ENCODE measurements around the gene ETV4. TPM values are rescaled to one million over a fixed set of nuclear protein-coding genes. Genes with fewer than 3 reads are reported as not detected.
A peak's percentile ranks its signal among the peaks of the same experiment; 100 is the strongest.

Gene ETV4
- total and polyA plus RNA-seq, 2 donors from 2014 or later: 2.5 to 6.8 TPM

DNA sequence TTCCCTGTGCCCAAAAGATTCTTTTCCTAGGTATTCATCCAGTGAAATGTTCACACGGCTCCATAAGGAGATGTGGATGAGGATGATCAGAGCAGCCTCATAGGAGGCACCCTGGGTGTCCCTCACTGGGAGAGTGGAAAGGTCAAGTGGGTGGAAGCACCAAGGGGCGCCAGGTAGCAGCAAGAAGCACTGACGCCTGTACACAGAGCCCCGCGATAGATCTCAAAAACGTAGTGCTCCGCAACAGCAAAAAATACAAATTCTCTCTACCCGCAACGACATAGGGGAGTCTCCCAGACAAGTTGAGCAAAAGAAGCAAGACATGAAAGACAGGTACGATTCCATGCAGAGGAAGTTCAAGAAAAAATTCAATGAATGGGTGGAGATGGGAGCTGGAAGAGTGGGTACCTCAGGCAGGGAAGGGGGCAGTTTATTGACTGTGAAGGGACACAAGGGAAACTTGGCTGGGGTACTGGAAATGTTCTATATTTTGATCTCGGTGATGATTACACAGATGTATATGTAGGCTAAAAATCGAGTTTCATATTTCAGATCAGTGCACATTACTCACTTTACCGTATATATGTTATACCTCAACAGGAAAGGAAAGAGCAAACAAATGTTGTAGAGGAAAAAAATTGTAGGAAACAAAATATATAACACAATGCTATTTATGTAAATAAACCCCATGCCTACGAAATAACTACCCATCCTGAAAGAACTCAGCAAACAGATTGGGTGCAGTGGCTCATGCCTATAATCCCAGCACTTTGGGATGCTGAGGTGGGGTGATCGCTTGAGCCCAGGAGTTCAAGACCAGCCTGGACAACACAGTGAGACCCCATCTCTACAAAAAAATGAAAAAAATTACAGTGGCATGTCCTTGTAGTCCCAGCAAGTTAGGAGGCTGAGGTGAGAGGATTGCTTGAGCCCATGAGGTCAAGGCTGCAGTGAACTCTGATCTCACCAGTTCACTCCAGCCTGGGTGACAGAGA lies 17.8 kb upstream of the ETV4 start:
- H3K27ac ChIP-seq (ENCODE audit: low read depth in 2 of 2, low read length in 2 of 2): no peak overlapping the region
- FAIRE-seq: no peak
- intact Hi-C loops (cut with DNase I): no loop called here

DNA sequence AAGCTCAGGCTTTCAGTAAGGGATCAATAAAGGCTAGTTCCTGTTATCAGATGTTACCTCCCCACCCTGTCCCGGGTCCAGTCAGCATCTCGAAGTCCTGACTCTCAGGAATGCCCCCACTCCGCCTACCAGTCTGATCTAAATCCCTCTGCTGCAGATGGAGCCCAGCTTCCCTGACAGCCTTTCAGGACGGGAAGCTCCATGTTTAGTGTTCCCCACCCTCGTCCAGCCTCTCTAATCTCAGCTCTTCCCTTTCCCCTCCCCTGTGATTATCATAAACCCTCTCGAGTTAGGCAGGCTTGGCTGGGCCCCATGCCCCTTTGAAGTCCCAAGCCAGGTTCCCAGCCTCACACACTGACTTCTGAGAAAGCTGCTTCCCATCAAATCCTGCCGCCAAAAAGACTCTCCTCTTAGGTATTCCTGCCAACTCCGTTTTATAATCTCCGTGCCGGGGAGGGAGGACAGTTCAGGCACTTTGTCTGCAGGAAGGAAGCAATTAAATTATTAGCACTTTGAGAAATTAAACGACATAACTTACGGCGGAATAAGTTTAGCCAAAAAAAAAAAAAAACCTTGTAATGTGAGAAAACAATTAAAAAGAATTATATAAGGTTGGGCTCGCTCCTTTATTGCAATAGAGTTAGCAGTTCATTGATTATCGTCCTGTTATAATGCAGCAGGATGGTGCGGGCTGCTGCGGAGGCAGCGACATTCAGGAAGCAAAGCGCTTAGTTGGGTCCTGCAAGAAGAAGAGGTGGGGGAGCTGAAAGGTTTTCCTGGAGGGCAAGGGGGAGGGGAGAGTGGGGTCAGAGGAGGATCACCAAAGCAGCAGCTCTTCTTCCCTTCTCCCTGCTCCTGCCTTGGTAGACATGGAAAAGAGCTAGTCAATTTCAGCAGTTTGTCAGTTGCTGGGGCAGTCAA lies 16.8 kb upstream of the ETV4 start:
- intact Hi-C loops (cut with DNase I): no loop called here
- FAIRE-seq: no peak
- H3K27ac ChIP-seq (ENCODE audit: low read depth in 2 of 2, low read length in 2 of 2): no peak overlapping the region
- H3K9me3 ChIP-seq (ENCODE audit: control insufficient read depth in 2 of 3, insufficient read depth in 1 of 3, low read length in 3 of 3): no peaks in the 10 kb centered on the region
- H3K4me1 ChIP-seq (ENCODE audit: control insufficient read depth in 2 of 3, insufficient read depth in 2 of 3, low read depth in 1 of 3, low read length in 3 of 3): peaks cover 0 to 5% (median 0%) of the 10 kb centered on the region in 3 donors
- no peak overlapping the region for H3K4me3 ChIP-seq (ENCODE audit: low read length in 3 of 3)
- no peaks in the 10 kb centered on the region for H3K27me3 ChIP-seq (ENCODE audit: control insufficient read depth, insufficient read depth, low read length)
- TF ChIP-seq, protein P1, sequence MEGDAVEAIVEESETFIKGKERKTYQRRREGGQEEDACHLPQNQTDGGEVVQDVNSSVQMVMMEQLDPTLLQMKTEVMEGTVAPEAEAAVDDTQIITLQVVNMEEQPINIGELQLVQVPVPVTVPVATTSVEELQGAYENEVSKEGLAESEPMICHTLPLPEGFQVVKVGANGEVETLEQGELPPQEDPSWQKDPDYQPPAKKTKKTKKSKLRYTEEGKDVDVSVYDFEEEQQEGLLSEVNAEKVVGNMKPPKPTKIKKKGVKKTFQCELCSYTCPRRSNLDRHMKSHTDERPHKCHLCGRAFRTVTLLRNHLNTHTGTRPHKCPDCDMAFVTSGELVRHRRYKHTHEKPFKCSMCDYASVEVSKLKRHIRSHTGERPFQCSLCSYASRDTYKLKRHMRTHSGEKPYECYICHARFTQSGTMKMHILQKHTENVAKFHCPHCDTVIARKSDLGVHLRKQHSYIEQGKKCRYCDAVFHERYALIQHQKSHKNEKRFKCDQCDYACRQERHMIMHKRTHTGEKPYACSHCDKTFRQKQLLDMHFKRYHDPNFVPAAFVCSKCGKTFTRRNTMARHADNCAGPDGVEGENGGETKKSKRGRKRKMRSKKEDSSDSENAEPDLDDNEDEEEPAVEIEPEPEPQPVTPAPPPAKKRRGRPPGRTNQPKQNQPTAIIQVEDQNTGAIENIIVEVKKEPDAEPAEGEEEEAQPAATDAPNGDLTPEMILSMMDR (IDR thresholded peaks at IDR 0.05; ENCODE audit: borderline replicate concordance, extremely low read depth, insufficient read depth): no peak
- DNase-seq: peak in 3 of 5 donors; percentile 33 to 67 (median 59)
- no peak overlapping the region for H3K9ac ChIP-seq (ENCODE audit: low read length in 3 of 3)
- H3K36me3 ChIP-seq (ENCODE audit: control insufficient read depth in 2 of 3, insufficient read depth in 3 of 3, low read length in 3 of 3): no peaks in the 10 kb centered on the region

More for the DNA sequence above, 17.8 kb upstream of the ETV4 start:
- H3K27me3 ChIP-seq (ENCODE audit: control insufficient read depth, insufficient read depth, low read length): no peaks in the 10 kb centered on the region
- peaks cover 0 to 5% (median 0%) of the 10 kb centered on the region in 3 donors for H3K4me1 ChIP-seq (ENCODE audit: control insufficient read depth in 2 of 3, insufficient read depth in 2 of 3, low read depth in 1 of 3, low read length in 3 of 3)
- no peak overlapping the region for H3K9ac ChIP-seq (ENCODE audit: low read length in 3 of 3)
- no peak overlapping the region for H3K4me3 ChIP-seq (ENCODE audit: low read length in 3 of 3)
- H3K36me3 ChIP-seq (ENCODE audit: control insufficient read depth in 2 of 3, insufficient read depth in 3 of 3, low read length in 3 of 3): no peaks in the 10 kb centered on the region
- no peak for DNase-seq
- TF ChIP-seq, protein P1 (IDR thresholded peaks at IDR 0.05; ENCODE audit: borderline replicate concordance, extremely low read depth, insufficient read depth): no peak
- no peaks in the 10 kb centered on the region for H3K9me3 ChIP-seq (ENCODE audit: control insufficient read depth in 2 of 3, insufficient read depth in 1 of 3, low read length in 3 of 3)

DNA sequence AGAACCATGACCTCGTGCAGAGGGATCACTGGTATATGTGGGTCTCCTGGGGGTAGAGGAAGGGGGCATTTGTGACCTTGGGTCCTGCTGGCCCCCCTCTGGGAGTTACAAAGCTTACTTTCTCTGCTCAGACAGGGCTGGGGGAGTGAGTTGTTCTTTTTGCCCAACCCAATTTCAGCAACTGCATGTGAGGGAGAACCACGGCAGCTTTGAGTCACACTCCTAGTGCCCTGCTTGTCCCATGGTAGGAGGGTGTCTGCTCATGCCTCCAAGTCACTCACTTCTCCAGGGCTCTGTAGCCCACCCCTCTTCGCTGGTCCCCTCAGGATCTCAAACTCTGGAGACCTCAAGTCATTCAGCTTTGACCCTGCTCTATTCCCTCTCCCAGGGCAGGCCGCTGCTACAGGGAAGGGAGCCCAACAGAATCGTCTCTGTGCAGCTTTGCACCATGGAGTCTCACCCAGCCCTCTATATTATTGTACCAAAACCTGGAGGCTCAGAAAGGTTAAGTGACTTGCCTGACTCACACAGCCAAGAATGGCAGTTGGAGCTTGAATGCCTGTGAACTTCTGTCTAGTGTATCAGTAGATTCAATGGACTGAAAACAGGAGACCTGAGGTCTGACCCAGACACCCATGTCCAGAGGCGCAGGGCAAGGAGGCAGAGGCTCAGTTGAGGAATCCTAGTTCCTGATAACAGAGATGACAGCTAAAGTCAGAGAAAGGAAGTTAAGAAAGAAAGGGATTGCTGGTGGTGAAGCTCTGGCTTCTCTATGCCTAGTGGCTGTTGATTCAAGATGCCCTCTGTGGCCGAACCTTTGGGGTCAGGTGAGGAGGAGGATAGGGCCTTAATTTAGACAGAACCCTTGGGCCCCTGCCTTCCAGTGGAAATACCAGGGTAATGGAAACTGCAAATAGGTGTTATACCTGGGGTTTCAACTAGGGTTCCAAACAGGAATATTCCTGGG lies 14.6 kb upstream of the ETV4 start:
- intact Hi-C loops (cut with DNase I): no loop called here
- Histone ChIP-seq H3K36me3 (ENCODE audit: control insufficient read depth in 2 of 3, insufficient read depth in 3 of 3, low read length in 3 of 3) (no peaks in the 10 kb centered on the region), H3K9ac (ENCODE audit: low read length in 3 of 3) (no peak overlapping the region), H3K4me3 (ENCODE audit: low read length in 3 of 3) (no peak overlapping the region), H3K4me1 (ENCODE audit: control insufficient read depth in 2 of 3, insufficient read depth in 2 of 3, low read depth in 1 of 3, low read length in 3 of 3) (peaks cover 0 to 5% (median 4%) of the 10 kb centered on the region in 3 donors), H3K27me3 (ENCODE audit: control insufficient read depth, insufficient read depth, low read length) (no peaks in the 10 kb centered on the region), H3K9me3 (ENCODE audit: control insufficient read depth in 2 of 3, insufficient read depth in 1 of 3, low read length in 3 of 3) (no peaks in the 10 kb centered on the region), H3K27ac (ENCODE audit: low read depth in 2 of 2, low read length in 2 of 2) (no peak overlapping the region)
- FAIRE-seq (no peak), DNase-seq (no peak)
- TF ChIP-seq, protein P1 (IDR thresholded peaks at IDR 0.05; ENCODE audit: borderline replicate concordance, extremely low read depth, insufficient read depth): no peak

All from kidney (tissue), 14 donors.